COLO668 (cell line): ENCODE data around the gene DLD.

ENCODE experiments used
- DNase-seq: peaks from one replicate; lab custom pipeline; 2025; ENCODE audit not compliant: unreplicated experiment; lab: John Stamatoyannopoulos, UW

Gene DLD

DNA sequence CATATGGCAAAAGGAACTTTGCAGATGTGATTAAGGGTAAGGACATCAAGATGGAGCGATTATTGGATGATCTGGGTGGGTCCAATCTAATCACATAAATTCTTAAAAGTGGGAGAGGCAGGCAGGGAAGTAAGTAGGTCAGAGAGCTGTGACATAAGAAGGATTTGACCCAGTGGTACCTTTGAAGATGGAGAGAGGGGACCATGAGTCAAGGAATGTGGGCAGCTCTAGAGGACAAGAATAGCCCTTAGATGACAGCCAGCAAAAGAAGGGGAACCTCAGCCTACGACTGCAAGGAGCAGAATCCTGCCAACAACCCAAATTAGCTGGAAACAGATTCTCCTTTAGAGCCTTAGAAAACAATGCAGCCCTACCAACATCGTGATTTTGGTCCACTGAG is 77.5 kb downstream of the DLD start:
- no peak for DNase-seq

DNA sequence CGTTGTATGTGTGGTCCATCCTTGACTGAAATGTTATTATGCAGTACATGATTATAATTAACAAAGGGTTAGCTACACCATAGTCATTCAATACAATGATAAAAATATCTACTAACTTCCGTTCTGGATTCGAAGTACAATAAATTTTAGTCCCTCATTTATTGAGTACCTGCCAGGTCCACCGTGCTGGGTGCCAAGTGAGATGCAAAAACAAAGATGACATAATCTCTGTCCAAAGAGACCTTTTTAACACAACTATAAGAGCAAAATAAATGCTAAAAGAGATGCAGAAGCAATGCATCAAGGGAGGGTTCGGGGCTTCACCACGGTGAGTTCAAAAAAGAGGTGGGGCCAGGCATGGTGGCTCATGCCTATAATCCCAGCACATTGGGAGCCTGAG is 78.9 kb downstream of the DLD start:
- DNase-seq: no peak
